Mammary epithelial cell (primary cell): ENCODE data around the gene UNC5CL.

Experiments used
- CTCF ChIP-seq, 2 donors: IDR thresholded peaks in 1 of 2; conservative IDR thresholded peaks in 1 of 2; 2 replicates each; pipeline ENCODE4 v1.5.1; 2011 to 2012; ENCODE audit warnings: inconsistent platforms in 2 of 2, low read length in 2 of 2, mild to moderate bottlenecking in 2 of 2, control low read depth in 1 of 2, low read depth in 1 of 2; ENCODE audit not compliant: insufficient read depth in 1 of 2; ENCODE audit errors: extremely low read depth in 1 of 2
- EZH2 ChIP-seq: IDR thresholded peaks from 2 replicates; pipeline ENCODE4 v1.6.1; 2012; ENCODE audit warnings: low read length, inconsistent platforms, borderline replicate concordance

GRCh38 chr6:41042226-41043055 is 3.4 kb upstream of the UNC5CL start, which contains the start of gene TSPO2:
- no peak for TF ChIP-seq CTCF (conservative IDR thresholded peaks at IDR 0.05 in 1 of 2, IDR thresholded peaks at IDR 0.05 in 1 of 2; ENCODE audit: extremely low read depth in 1 of 2, insufficient read depth in 1 of 2, low read depth in 1 of 2, low read length in 2 of 2)
- no peak for TF ChIP-seq EZH2
